ENCODE data around the gene WDR44. TPM values are rescaled to one million over a fixed set of nuclear protein-coding genes. Genes with fewer than 3 reads are reported as not detected.

WDR44 gene
- total RNA-seq, 6 experiments from 2014 or later, result 20.4 to 25.8 (median 22.6) TPM

- H3K27me3 Mint-ChIP-seq (ENCODE audit: insufficient read depth), result no peaks in the 10 kb centered on the region
- peak; percentile 57 for DNase-seq
- peak overlapping the region; percentile 94 for H3K27ac Mint-ChIP-seq
- H3K36me3 Mint-ChIP-seq (ENCODE audit: low read depth), result no peaks in the 10 kb centered on the region
- H3K4me3 Mint-ChIP-seq, result peak overlapping the region; percentile 98
- H3K4me1 Mint-ChIP-seq (ENCODE audit: low read depth), result peaks cover 36% of the 10 kb centered on the region
- no peak for TF ChIP-seq CTCF (IDR thresholded peaks at IDR 0.05)
- no peaks in the 10 kb centered on the region for H3K9me3 Mint-ChIP-seq
These were observed 1.2 kb downstream of the WDR44 start for GRCh38 chrX:118347131-118347530.

GRCh38 chrX:118347736-118348135, 1.8 kb downstream of the WDR44 start:
- Mint-ChIP-seq H3K27me3 (ENCODE audit: insufficient read depth) (no peaks in the 10 kb centered on the region), H3K4me1 (ENCODE audit: low read depth) (peaks cover 40% of the 10 kb centered on the region), H3K36me3 (ENCODE audit: low read depth) (no peaks in the 10 kb centered on the region), H3K9me3 (no peaks in the 10 kb centered on the region), H3K4me3 (peak overlapping the region; percentile 98), H3K27ac (peak overlapping the region; percentile 94)
- no peak for TF ChIP-seq CTCF (IDR thresholded peaks at IDR 0.05)
- DNase-seq, result no peak

GRCh38 chrX:118348186-118348810, 2.4 kb downstream of the WDR44 start:
- Mint-ChIP-seq H3K36me3 (ENCODE audit: low read depth) (no peaks in the 10 kb centered on the region), H3K4me1 (ENCODE audit: low read depth) (peaks cover 45% of the 10 kb centered on the region), H3K4me3 (peak overlapping the region; percentile 98), H3K9me3 (no peaks in the 10 kb centered on the region), H3K27me3 (ENCODE audit: insufficient read depth) (no peaks in the 10 kb centered on the region), H3K27ac (peak overlapping the region; percentile 94)
- no peak for DNase-seq
- no peak for TF ChIP-seq CTCF (IDR thresholded peaks at IDR 0.05)

GRCh38 chrX:118349188-118349587, 3.3 kb downstream of the WDR44 start:
- TF ChIP-seq CTCF (IDR thresholded peaks at IDR 0.05), result no peak
- peaks cover 51% of the 10 kb centered on the region for H3K4me1 Mint-ChIP-seq (ENCODE audit: low read depth)
- H3K27ac Mint-ChIP-seq, result no peak overlapping the region
- H3K4me3 Mint-ChIP-seq, result peak overlapping the region; percentile 98
- H3K36me3 Mint-ChIP-seq (ENCODE audit: low read depth), result no peaks in the 10 kb centered on the region
- no peaks in the 10 kb centered on the region for H3K27me3 Mint-ChIP-seq (ENCODE audit: insufficient read depth)
- no peak for DNase-seq
- no peaks in the 10 kb centered on the region for H3K9me3 Mint-ChIP-seq

- TF ChIP-seq CTCF (IDR thresholded peaks at IDR 0.05), result no peak
- Mint-ChIP-seq H3K9me3 (no peaks in the 10 kb centered on the region), H3K4me3 (peak overlapping the region; percentile 79), H3K36me3 (ENCODE audit: low read depth) (no peaks in the 10 kb centered on the region), H3K27me3 (ENCODE audit: insufficient read depth) (no peaks in the 10 kb centered on the region), H3K4me1 (ENCODE audit: low read depth) (peaks cover 56% of the 10 kb centered on the region), H3K27ac (peak overlapping the region; percentile 73)
- no peak for DNase-seq
These were observed 4.3 kb downstream of the WDR44 start for GRCh38 chrX:118350221-118350620.

Data from HFFc6 (cell line).